ENCODE data around the gene CACNG8.
"Not testable (repeated sequence)": the region's sequence is repeated elsewhere in the genome, so short reads cannot be mapped to it uniquely, and the experiment has no call there.

Gene CACNG8

DNA sequence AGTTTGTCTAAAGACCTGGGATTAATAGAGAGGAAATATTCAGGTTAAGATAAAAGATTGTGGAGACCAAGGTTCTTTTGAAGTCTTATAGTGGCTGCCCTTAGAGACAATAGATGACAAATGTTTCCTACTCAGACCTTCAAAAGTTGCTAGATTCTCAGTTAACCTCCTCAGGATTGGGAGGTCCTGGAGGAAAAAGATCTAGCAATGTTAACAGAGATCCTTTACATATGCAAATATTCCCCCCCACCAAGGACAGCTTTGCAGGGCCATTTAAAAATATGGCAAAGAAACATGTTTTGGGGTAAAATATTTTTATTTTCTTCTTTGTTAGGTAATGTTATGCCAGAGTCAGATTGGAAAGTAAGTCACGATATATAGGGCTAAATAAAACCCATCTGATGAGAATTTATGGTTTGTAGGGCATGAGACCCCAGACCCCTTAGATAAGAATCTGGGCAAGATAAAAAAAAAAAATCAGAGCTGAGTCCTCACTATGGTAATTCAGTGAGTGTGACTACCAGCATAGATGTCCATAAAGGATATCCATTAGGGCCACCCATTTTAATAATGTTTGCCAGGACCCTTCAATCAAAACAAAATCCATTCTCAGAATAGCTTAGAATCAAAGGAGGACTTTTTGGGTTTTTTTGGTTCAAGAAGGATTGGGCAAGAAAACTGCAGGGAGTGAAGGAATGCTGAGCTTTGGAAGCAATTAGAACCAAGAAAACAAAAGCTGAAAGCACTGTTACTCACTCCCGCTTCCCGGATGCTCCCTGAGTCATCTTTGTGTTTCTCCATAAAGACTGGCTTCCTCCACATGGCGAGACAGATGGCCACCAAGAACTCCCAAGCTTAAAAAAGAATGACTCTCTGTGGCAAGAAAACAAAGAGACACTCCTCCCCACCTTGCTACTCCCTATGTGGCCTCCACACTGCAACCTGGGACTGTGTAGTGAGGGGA is 72.8 kb downstream of the CACNG8 start:
- peak; percentile 82 for DNase-seq (ENCODE audit: low read depth)

DNA sequence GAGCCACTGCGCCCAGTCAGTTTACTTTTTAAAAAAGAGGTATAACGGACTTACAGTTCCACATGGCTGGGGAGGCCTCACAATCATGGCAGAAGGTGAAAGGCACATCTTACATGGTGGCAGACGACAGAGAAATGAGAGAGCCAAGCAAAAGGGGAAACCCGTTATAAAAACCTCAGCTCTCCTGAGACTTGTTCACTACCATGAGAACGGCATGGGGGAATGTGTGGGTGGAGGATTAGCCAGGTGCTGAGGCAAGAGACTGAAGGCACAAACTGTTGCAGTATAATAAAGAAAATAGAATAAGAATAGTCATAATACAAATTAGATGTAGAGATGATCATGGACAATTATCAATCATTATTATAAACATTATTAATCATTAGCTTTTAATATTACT is 73.8 kb downstream of the CACNG8 start:
- not testable (repeated sequence) for DNase-seq (ENCODE audit: low read depth)

Measured in GM04504 (cell line).